ENCODE data around the gene OLIG1.

DNA sequence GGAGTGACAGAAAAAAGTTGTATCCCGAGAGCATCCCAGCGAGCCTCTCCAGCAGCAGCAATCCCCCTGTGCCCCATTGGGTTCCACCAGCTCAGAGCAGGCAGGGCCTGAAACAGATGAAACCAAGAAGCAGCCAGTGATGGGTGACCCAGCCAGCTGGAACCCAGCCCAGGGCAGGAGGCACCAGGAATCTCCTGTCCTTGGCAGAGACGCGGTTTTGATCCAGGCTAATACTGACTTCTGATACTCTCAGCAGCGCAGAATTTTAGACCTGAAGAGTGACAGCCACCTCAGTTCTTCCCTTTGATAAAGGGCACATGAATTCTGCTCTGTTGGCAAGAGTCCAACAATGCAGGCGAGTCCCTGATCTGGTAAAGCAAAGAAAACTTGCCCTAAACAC, 11.4 kb upstream of the OLIG1 start:
- TF ChIP-seq EZH2 (IDR thresholded peaks at IDR 0.05; ENCODE audit: borderline replicate concordance, insufficient read depth, low read depth, low read length, poor library complexity, severe bottlenecking) = no peak
- TF ChIP-seq, protein P1, sequence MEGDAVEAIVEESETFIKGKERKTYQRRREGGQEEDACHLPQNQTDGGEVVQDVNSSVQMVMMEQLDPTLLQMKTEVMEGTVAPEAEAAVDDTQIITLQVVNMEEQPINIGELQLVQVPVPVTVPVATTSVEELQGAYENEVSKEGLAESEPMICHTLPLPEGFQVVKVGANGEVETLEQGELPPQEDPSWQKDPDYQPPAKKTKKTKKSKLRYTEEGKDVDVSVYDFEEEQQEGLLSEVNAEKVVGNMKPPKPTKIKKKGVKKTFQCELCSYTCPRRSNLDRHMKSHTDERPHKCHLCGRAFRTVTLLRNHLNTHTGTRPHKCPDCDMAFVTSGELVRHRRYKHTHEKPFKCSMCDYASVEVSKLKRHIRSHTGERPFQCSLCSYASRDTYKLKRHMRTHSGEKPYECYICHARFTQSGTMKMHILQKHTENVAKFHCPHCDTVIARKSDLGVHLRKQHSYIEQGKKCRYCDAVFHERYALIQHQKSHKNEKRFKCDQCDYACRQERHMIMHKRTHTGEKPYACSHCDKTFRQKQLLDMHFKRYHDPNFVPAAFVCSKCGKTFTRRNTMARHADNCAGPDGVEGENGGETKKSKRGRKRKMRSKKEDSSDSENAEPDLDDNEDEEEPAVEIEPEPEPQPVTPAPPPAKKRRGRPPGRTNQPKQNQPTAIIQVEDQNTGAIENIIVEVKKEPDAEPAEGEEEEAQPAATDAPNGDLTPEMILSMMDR (IDR thresholded peaks at IDR 0.05) = no peak

Data from B cell (primary cell).